Hindlimb muscle (tissue), 1 donor: ENCODE measurements around the gene MED23. TPM values are rescaled to one million over a fixed set of nuclear protein-coding genes. Genes with fewer than 3 reads are reported as not detected.

ENCODE experiments used
- DNase-seq: peaks from one replicate; pipeline ENCODE4 v3.0.0-alpha.2; 2013
- polyA plus RNA-seq: library from polyadenylated mRNA; unstranded; fragments of 120-200 nt; gene quantifications from one replicate; pipeline ENCODE4 v1.2.1, GENCODE V29; 2013; ENCODE audit not compliant: insufficient read length

The MED23 gene
- polyA plus RNA-seq: 22.0 TPM

DNA sequence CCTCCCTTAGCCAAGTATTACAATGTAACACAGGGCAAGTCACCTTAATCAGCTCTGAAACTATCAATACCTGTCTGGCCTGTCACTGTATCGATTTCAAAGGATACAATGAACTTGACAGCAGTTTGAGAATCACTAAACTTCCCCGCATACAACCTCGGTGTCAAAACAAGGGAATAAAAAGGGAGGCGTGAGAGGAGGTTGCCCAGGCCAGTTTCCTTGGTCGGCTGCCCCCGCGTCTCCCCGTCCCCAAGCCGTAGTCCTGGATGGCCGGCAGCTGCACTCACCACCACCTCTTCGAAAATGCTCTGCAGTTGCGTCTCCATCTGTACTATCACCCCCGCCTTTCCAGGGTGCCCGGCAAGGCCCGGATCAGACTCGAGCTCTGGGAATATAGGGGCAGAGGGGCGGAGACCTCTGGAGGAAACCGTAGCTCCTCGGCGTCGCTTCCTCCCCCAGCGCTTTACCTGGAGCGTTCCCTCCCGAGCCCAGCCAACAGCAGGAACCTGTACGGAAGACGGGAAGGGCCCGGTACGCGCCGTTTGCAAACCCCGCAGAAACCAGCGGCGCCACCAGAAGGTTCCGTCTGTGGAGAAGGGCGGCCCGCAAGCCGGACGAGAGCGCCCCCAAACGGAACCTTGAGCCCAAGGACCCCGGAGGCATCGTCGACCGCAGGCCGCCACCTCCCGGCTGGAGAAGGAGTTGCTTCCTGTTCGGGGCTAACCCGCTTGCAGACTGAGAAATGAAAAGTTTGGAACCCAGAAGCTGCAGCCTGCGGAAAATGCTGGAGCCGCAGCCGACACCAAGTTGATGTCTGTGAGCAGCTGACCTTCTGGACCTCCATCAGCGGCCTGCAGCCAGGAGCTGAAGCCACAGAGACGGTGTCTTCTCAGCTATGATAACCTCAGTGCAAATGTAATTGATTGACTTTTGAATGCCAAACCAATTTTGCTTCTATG lies at the start of gene MED23:
Gene MED23 (minus strand): TSS at position 519 of the 959 bp plus-strand sequence. CDS start 193 bp downstream, at position 326.
- peak; percentile 95 for DNase-seq

- DNase-seq: no peak
These were observed 45.1 kb upstream of the MED23 start for GRCh38 chr6:131673184-131673583.

DNA sequence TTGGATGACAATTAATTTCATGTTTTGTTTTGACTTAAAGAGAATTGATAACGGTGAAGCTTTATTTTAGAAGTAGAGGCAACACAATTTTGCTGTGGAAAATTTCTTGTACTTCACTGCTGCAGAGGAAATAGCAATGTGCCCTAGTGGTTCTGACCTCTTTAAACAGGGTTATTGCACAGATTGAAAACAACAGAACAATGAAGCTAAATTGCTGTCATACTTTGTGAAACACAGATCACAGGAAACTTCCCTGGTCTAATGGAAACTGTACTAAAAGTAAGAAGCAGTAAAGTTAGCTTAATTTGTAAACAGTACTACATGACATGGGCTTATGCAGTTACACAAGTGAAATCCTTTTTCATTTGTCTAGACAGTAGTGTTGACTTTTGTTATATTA lies 41.8 kb upstream of the MED23 start:
- no peak for DNase-seq

DNA sequence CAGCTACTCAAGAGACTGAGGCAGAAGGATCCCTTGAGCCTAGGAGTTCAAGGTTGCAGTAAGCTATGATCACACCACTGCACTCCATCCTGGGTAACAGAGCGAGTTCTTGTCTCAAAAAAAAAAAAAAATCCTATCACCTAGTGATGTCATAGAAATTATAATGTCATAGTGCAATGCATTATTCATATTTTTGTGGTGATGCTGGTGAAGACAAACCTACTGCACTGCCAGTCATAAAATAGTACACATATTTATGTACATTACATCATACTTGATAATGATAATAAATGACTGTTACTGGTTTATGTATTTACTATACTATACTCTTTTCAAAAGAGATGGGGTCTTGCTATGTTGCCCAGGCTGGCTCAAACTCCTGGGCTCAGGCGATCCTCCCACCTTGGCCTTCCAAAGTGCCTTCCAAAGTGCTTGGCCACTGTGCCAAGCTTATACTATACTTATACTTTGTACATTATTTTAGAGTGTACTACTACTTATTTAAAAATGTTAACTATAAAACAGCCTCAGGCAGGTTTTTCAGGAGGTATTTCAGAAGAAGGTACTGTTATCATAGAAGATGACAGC lies 35.6 kb upstream of the MED23 start:
- no peak for DNase-seq

- no peak for DNase-seq
These were observed 32.2 kb upstream of the MED23 start for GRCh38 chr6:131660195-131660594.

GRCh38 chr6:131658287-131658686 lies 30.2 kb upstream of the MED23 start:
- DNase-seq: no peak

- no peak for DNase-seq
These were observed 29.6 kb upstream of the MED23 start for GRCh38 chr6:131657630-131658111.

DNA sequence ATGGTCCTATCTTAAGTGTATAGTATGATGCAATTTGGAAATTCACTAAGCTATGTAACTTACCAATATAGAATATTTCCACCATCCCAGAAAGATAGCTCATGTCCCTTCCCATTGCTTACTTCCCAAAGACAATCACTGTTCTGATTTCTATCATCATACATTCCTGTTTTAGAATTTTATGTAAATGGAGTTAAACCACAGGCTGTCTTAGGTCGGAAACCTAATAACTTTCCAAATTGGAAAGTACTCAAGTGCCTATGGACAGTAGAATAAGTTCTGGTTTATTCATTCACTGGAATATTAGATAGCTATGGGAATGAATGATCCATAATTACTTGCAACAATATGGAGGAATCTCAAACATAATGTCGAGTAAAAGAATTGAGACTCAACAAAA lies 29.2 kb upstream of the MED23 start:
- DNase-seq: no peak

- no peak for DNase-seq
These were observed 28.6 kb upstream of the MED23 start for GRCh38 chr6:131656667-131657066.

- no peak for DNase-seq
These were observed 27.9 kb upstream of the MED23 start for GRCh38 chr6:131655951-131656350.

GRCh38 chr6:131655387-131655786 lies 27.3 kb upstream of the MED23 start:
- DNase-seq: no peak

- DNase-seq: no peak
These were observed 26.3 kb upstream of the MED23 start for GRCh38 chr6:131654326-131654725.

GRCh38 chr6:131652472-131652871 lies 24.4 kb upstream of the MED23 start:
- DNase-seq: no peak

GRCh38 chr6:131651782-131652181 lies 23.7 kb upstream of the MED23 start:
- DNase-seq: no peak

DNA sequence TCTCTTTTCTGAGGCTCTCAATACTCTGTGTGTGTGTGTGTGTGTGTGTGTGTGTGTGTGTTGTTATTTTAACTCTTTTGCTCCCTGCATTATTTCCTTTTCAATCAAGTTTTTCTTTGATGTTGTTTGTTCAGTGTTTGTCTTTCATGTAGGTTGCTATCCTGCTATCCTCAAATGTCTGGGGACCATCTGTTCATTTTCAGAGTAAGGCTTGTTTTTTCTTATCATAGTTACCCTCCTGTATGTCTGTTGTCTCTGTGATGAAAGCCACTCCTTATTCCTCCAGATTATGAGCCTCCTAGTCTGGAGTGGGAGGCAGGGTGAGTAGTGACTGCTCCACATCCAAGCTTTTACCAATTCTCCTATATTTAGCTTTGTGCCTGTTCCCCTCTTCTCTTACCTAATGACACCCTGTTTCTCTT lies 18.2 kb upstream of the MED23 start:
- DNase-seq: no peak

GRCh38 chr6:131645846-131646245 lies 17.8 kb upstream of the MED23 start:
- no peak for DNase-seq

- DNase-seq: no peak
These were observed 16.9 kb upstream of the MED23 start for GRCh38 chr6:131644921-131645320.

DNA sequence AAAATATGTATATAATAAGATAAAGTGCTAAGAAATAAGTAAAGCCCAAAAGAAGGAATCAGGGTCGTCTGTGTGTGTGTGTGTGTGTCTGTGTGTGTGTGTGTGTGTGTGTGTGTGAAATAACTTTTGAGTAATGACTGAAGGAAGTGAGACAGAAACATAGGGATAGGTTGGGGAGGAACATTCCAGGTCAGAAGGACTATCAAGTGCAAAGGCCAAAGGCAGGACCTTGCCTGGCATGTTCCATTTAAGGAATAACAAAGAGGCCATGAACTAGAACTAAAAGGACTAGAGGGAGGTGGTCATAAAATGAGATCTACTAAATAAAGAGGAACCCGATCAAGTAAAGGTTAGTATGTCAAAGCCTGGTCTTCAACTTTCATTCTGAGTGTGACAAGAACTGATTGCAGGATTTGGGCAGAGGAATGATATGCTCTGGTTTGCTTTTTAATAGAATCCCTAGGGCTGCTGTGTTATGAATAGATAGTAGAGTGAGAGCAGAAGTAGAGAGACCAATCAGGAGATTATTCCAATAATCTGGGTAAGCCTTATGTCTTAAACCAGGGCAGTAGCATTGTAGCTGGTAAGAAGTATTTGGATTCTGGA lies 15.9 kb upstream of the MED23 start:
- no peak for DNase-seq

DNA sequence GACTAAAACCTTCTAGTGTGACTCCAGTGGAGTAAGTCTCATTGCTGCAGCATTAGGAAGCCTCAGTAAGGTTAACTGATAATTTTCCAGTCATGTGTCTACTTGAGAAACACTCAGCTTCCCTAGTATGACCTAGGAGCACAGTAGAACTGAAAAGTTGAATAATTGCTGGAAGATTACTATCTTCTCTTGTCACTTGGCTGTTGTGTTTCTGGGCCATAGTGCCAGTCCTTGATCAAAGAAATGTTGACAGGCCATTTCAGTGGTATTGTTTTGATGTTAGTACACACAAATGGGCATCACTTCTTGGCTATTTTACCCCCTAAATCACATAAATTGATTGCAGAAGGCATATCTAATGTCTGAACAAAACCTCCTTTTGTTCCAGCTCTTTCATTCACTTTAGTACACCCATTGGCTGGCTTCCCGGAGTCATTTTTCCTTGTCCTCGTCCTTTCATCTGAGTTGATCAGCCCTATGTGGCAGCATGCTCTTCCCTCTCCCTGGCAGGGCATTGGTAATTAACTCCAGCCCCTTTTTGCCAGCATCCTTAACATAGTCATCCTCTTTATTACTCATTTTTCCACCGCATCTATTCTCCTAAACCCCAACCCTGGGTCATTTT lies 15.1 kb upstream of the MED23 start:
- no peak for DNase-seq

DNA sequence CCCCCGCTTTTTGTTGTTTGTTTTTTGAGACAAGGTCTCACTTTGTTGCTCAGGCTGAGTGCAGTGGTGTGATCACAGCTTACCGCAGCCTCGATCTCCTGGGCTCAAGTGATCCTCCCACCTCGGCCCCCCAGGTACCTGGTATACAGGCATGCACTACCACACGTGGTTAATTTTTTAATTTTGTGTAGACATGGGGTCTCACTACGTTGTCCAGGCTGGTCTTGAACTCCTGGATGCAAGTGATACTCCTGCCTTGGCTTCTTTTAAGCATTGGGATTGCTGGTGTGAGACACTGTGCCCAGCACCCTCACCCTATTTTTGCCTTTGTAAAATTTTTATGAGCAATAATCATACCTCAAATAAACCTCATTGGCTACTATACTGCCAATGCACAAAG lies 14.5 kb upstream of the MED23 start:
- DNase-seq: no peak

DNA sequence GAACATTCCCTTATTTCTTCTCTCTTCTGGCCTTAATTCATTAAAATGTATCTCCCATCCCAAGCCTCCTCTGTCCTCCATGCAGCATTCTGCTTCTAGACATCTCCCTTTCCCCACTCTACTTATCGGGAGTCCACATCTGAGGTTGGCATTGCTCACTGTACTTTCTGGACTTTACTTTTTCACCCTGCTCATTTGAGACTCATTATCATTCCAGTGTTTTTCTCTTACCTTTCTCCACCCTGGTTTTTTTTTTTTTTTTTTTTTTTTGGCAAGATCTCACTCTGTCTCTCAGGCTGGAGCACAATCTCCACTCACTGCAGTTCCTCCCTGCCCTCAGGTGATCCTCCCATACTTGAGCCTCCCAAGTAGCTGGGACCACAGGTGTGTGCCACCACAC lies 13.5 kb upstream of the MED23 start:
- no peak for DNase-seq

DNA sequence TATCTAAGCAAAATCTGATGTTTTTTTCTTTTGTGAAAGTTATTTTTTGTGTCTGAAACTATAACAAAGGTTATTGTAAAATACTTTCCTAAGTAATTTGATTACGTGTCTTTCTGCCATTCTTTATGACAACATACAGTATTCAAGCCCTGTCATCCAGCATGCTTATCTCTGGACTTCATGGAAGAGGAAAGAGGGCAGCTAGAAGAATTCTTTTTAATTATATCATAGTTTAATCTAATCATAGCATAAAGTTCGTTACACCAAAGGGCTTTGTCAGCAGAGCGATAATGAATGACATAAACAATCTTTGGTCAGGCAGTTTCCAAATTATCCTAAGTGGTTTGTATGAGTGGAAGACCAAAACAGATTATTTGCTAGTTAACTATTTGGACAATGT lies 12.5 kb upstream of the MED23 start:
- no peak for DNase-seq

GRCh38 chr6:131640100-131640499 lies 12.1 kb upstream of the MED23 start:
- no peak for DNase-seq
